ENCODE data around the gene NECAB2.

Gene NECAB2

GRCh38 chr16:84042879-84043485, 74.9 kb downstream of the NECAB2 start:
- DNase-seq (ENCODE audit: low read depth in 2 of 3, low spot score in 1 of 3) = no peak

GRCh38 chr16:84043486-84044117, 75.6 kb downstream of the NECAB2 start:
- no peak for DNase-seq (ENCODE audit: low read depth in 2 of 3, low spot score in 1 of 3)

GRCh38 chr16:84044118-84044488, 76.1 kb downstream of the NECAB2 start:
- DNase-seq (ENCODE audit: low read depth in 2 of 3, low spot score in 1 of 3) = no peak

GRCh38 chr16:84045001-84045817, 77.2 kb downstream of the NECAB2 start:
- no peak for DNase-seq (ENCODE audit: low read depth in 2 of 3, low spot score in 1 of 3)

GRCh38 chr16:84045818-84046470, 77.9 kb downstream of the NECAB2 start:
- DNase-seq (ENCODE audit: low read depth in 2 of 3, low spot score in 1 of 3) = no peak

GRCh38 chr16:84047206-84047605, 79.2 kb downstream of the NECAB2 start:
- no peak for DNase-seq (ENCODE audit: low read depth in 2 of 3, low spot score in 1 of 3)

- no peak for DNase-seq (ENCODE audit: low read depth in 2 of 3, low spot score in 1 of 3)
These were observed 79.6 kb downstream of the NECAB2 start for GRCh38 chr16:84047626-84048025.

GRCh38 chr16:84048270-84048669, 80.2 kb downstream of the NECAB2 start:
- DNase-seq (ENCODE audit: low read depth in 2 of 3, low spot score in 1 of 3) = no peak

GRCh38 chr16:84048871-84049270, 80.8 kb downstream of the NECAB2 start:
- DNase-seq (ENCODE audit: low read depth in 2 of 3, low spot score in 1 of 3) = no peak

GRCh38 chr16:84049403-84050060, 81.5 kb downstream of the NECAB2 start:
- DNase-seq (ENCODE audit: low read depth in 2 of 3, low spot score in 1 of 3) = no peak

- no peak for DNase-seq (ENCODE audit: low read depth in 2 of 3, low spot score in 1 of 3)
These were observed 82.3 kb downstream of the NECAB2 start for GRCh38 chr16:84050316-84050715.

GRCh38 chr16:84052071-84052622, 84.1 kb downstream of the NECAB2 start:
- DNase-seq (ENCODE audit: low read depth in 2 of 3, low spot score in 1 of 3) = no peak
